Smooth muscle cell (in vitro differentiated cells): ENCODE data around the gene CYP1A1. TPM values are rescaled to one million over a fixed set of nuclear protein-coding genes. Genes with fewer than 3 reads are reported as not detected.

Experiments used
- DNase-seq: peaks from one replicate; lab custom pipeline; 2025; ENCODE audit not compliant: unreplicated experiment; lab: John Stamatoyannopoulos, UW
- H2AFZ ChIP-seq: fragments of 200-600 bp; sonication (generic); 2 replicates; pipeline ENCODE4 v1.6.0; 2016; ENCODE audit warnings: antibody characterized with exemption, low read depth, mild to moderate bottlenecking
- H3F3A ChIP-seq: fragments of 200-600 bp; sonication (generic); 2 replicates; pipeline ENCODE4 v1.6.0; 2017; ENCODE audit warnings: antibody characterized with exemption, low read depth
- H3K27ac ChIP-seq: fragments of 200-600 bp; sonication (generic); 2 replicates; pipeline ENCODE4 v1.5.1; 2016; ENCODE audit warnings: low read depth, mild to moderate bottlenecking
- H3K27me3 ChIP-seq: fragments of 200-600 bp; sonication (generic); 2 replicates; pipeline ENCODE4 v1.6.1; 2016; ENCODE audit warnings: low read depth, mild to moderate bottlenecking
- H3K36me3 ChIP-seq: fragments of 200-600 bp; sonication (generic); 2 replicates; pipeline ENCODE4 v1.5.1; 2016; ENCODE audit warnings: low read depth
- H3K4me1 ChIP-seq: fragments of 200-600 bp; sonication (generic); 2 replicates; pipeline ENCODE4 v1.5.1; 2016; ENCODE audit warnings: low read depth
- H3K4me2 ChIP-seq: fragments of 200-600 bp; sonication (generic); 2 replicates; pipeline ENCODE4 v1.6.0; 2016; ENCODE audit warnings: mild to moderate bottlenecking
- H3K4me3 ChIP-seq: fragments of 200-600 bp; sonication (generic); 2 replicates; pipeline ENCODE4 v1.5.1; 2016; ENCODE audit warnings: mild to moderate bottlenecking
- H3K79me2 ChIP-seq: fragments of 200-600 bp; sonication (generic); 2 replicates; pipeline ENCODE4 v1.6.0; 2016; ENCODE audit warnings: low read depth, mild to moderate bottlenecking
- H3K9ac ChIP-seq: fragments of 200-600 bp; sonication (generic); 2 replicates; pipeline ENCODE4 v1.6.0; 2016; ENCODE audit warnings: low read depth
- H3K9me3 ChIP-seq: fragments of 200-600 bp; sonication (generic); replicated peaks from 2 replicates; pipeline ENCODE4 v1.5.1; 2016; ENCODE audit warnings: low read depth
- H4K20me1 ChIP-seq: fragments of 200-600 bp; sonication (generic); 2 replicates; pipeline ENCODE4 v1.6.0; 2016; ENCODE audit warnings: low read depth
- CTCF ChIP-seq: fragments of 200-600 bp; sonication (generic); IDR thresholded peaks from 2 replicates; pipeline ENCODE4 v1.5.1; 2017; ENCODE audit warnings: borderline replicate concordance, mild to moderate bottlenecking, antibody characterized with exemption; ENCODE audit not compliant: insufficient read depth, poor library complexity, severe bottlenecking
- WGBS: methylation state at CpG from one replicate; pipeline ENCODE4 v1.1.7; 2016; ENCODE audit warnings: low lambda C conversion rate; 5-methylcytosine and 5-hydroxymethylcytosine counted together
- polyA plus RNA-seq: library from polyadenylated mRNA; unstranded; fragments of >200 nt; fragmentation: Nextera tagmentation; extraction: Ambion mirVana; gene quantifications from 2 replicates; pipeline ENCODE4 v1.2.1, GENCODE V29; 2016
- total RNA-seq: library from RNA; depleted of rRNA; stranded (reverse); fragments of >200 nt; gene quantifications from 2 replicates; pipeline ENCODE4 v1.2.3, GENCODE V29; 2014

The CYP1A1 gene
- total and polyA plus RNA-seq, 2 experiments from 2014 or later = 0.13 to 1.9 TPM

- H3K4me2 ChIP-seq = no peak overlapping the region
- DNase-seq = no peak
- no peaks in the 10 kb centered on the region for H4K20me1 ChIP-seq
- H3K27ac ChIP-seq = no peak overlapping the region
- H3K4me3 ChIP-seq = no peak overlapping the region
- H3K79me2 ChIP-seq = no peaks in the 10 kb centered on the region
- H3K9me3 ChIP-seq = no peaks in the 10 kb centered on the region
- H3K27me3 ChIP-seq = no peaks in the 10 kb centered on the region
- no peaks in the 10 kb centered on the region for H3F3A ChIP-seq
- no peaks in the 10 kb centered on the region for H3K36me3 ChIP-seq
- WGBS = 89% methylated on average over 5 of the region's 5 CpGs
- H3K9ac ChIP-seq = no peak overlapping the region
- no peak overlapping the region for H2AFZ ChIP-seq
- H3K4me1 ChIP-seq = no peaks in the 10 kb centered on the region
- TF ChIP-seq CTCF = no peak
Observed at GRCh38 chr15:74716651-74717050, 8.7 kb downstream of the CYP1A1 start.

GRCh38 chr15:74712311-74712710, 13.0 kb downstream of the CYP1A1 start:
- no peaks in the 10 kb centered on the region for H3K4me1 ChIP-seq
- no peaks in the 10 kb centered on the region for H3K36me3 ChIP-seq
- H3K4me2 ChIP-seq = no peak overlapping the region
- no peaks in the 10 kb centered on the region for H3F3A ChIP-seq
- 72% methylated on average over 3 of the region's 3 CpGs for WGBS
- no peak overlapping the region for H2AFZ ChIP-seq
- no peak overlapping the region for H3K27ac ChIP-seq
- no peaks in the 10 kb centered on the region for H3K79me2 ChIP-seq
- H3K27me3 ChIP-seq = peaks cover 22% of the 10 kb centered on the region
- no peak for TF ChIP-seq CTCF
- no peaks in the 10 kb centered on the region for H4K20me1 ChIP-seq
- DNase-seq = no peak
- H3K4me3 ChIP-seq = no peak overlapping the region
- no peak overlapping the region for H3K9ac ChIP-seq
- no peaks in the 10 kb centered on the region for H3K9me3 ChIP-seq

- Histone ChIP-seq H3K36me3 (no peaks in the 10 kb centered on the region), H3K79me2 (no peaks in the 10 kb centered on the region), H2AFZ (no peak overlapping the region), H3K4me1 (no peaks in the 10 kb centered on the region), H3K4me3 (no peak overlapping the region), H4K20me1 (no peaks in the 10 kb centered on the region), H3K9me3 (no peaks in the 10 kb centered on the region), H3K27me3 (peaks cover 37% of the 10 kb centered on the region), H3F3A (no peaks in the 10 kb centered on the region), H3K4me2 (no peak overlapping the region), H3K9ac (no peak overlapping the region), H3K27ac (no peak overlapping the region)
- no peak for DNase-seq
- 62% methylated on average over 3 of the region's 3 CpGs for WGBS
- no peak for TF ChIP-seq CTCF
Observed at GRCh38 chr15:74710319-74711094, 14.8 kb downstream of the CYP1A1 start.

- Histone ChIP-seq H3K4me3 (no peak overlapping the region), H3K4me1 (no peaks in the 10 kb centered on the region), H3K36me3 (no peaks in the 10 kb centered on the region), H4K20me1 (no peaks in the 10 kb centered on the region), H3F3A (no peaks in the 10 kb centered on the region), H2AFZ (no peak overlapping the region), H3K9me3 (no peaks in the 10 kb centered on the region), H3K79me2 (no peaks in the 10 kb centered on the region), H3K9ac (no peak overlapping the region), H3K4me2 (no peak overlapping the region), H3K27me3 (peaks cover 43% of the 10 kb centered on the region), H3K27ac (no peak overlapping the region)
- 73% methylated on average over 3 of the region's 3 CpGs for WGBS
- no peak for DNase-seq
- TF ChIP-seq CTCF = no peak
Observed at GRCh38 chr15:74709892-74710291, 15.4 kb downstream of the CYP1A1 start.
